GM23338 (cell line): ENCODE data around the gene CACNA2D1. TPM values are rescaled to one million over a fixed set of nuclear protein-coding genes. Genes with fewer than 3 reads are reported as not detected.

Experiments
- ATAC-seq: fragments of 200-7000 bp; cut with Tn5 transposase; 3 replicates; pipeline ENCODE4 v1.9.1; 2020
- DNase-seq: peaks from one replicate; pipeline ENCODE4 v3.0.0-alpha.2; 2015; ENCODE audit warnings: low spot score
- H2AFZ ChIP-seq: fragments of 200-600 bp; sonication (generic); 2 replicates; pipeline ENCODE4 v1.8.0; 2016; ENCODE audit warnings: antibody characterized with exemption, mild to moderate bottlenecking, moderate library complexity
- H3F3A ChIP-seq: fragments of 200-600 bp; sonication (generic); replicated peaks from 2 replicates; pipeline ENCODE4 v1.8.0; 2017; ENCODE audit warnings: antibody characterized with exemption, mixed run types, low read depth
- H3K27ac ChIP-seq: fragments of 200-600 bp; sonication (generic); 2 replicates; pipeline ENCODE4 v1.6.1; 2016; ENCODE audit warnings: low read depth
- H3K27me3 ChIP-seq: fragments of 200-600 bp; sonication (generic); 2 replicates; pipeline ENCODE4 v1.8.0; 2016; ENCODE audit warnings: mild to moderate bottlenecking, mixed run types, moderate library complexity; ENCODE audit not compliant: insufficient read depth
- H3K36me3 ChIP-seq: fragments of 200-600 bp; sonication (generic); 2 replicates; pipeline ENCODE4 v1.8.0; 2016; ENCODE audit warnings: mild to moderate bottlenecking; ENCODE audit not compliant: insufficient read depth
- H3K4me1 ChIP-seq: fragments of 200-600 bp; sonication (generic); 2 replicates; pipeline ENCODE4 v1.8.0; 2016; ENCODE audit warnings: mild to moderate bottlenecking, moderate library complexity; ENCODE audit not compliant: insufficient read depth
- H3K4me2 ChIP-seq: fragments of 200-600 bp; sonication (generic); 2 replicates; pipeline ENCODE4 v1.7.1; 2017; ENCODE audit warnings: mixed run types
- H3K4me3 ChIP-seq: fragments of 200-600 bp; sonication (generic); 2 replicates; pipeline ENCODE4 v1.6.1; 2016; ENCODE audit warnings: mixed run types
- H3K79me2 ChIP-seq: fragments of 200-600 bp; sonication (generic); replicated peaks from 2 replicates; pipeline ENCODE4 v1.8.0; 2017; ENCODE audit warnings: mild to moderate bottlenecking; ENCODE audit not compliant: insufficient read depth
- H3K9me2 ChIP-seq: fragments of 200-600 bp; sonication (generic); 2 replicates; pipeline ENCODE4 v1.8.0; 2017; ENCODE audit not compliant: insufficient read depth
- H4K20me1 ChIP-seq: fragments of 200-600 bp; sonication (generic); replicated peaks from 2 replicates; pipeline ENCODE4 v1.8.0; 2017; ENCODE audit warnings: mild to moderate bottlenecking; ENCODE audit not compliant: insufficient read depth
- H3K27ac Mint-ChIP-seq: 2 replicates; pipeline ENCODE4 v1.8.0; 2020; ENCODE audit warnings: inconsistent platforms, mild to moderate bottlenecking, moderate library complexity, mixed read lengths
- H3K27me3 Mint-ChIP-seq: 3 replicates; pipeline ENCODE4 v1.8.0; 2022; ENCODE audit warnings: low read depth, mild to moderate bottlenecking, moderate library complexity, mixed read lengths, inconsistent platforms; ENCODE audit not compliant: insufficient read depth, poor library complexity
- H3K36me3 Mint-ChIP-seq: 3 replicates; pipeline ENCODE4 v1.8.0; 2021; ENCODE audit warnings: low read depth, mild to moderate bottlenecking, inconsistent platforms, moderate library complexity, mixed read lengths
- H3K4me1 Mint-ChIP-seq: 3 replicates; pipeline ENCODE4 v1.8.0; 2020; ENCODE audit warnings: mild to moderate bottlenecking, inconsistent platforms, mixed read lengths
- H3K4me3 Mint-ChIP-seq: 3 replicates; pipeline ENCODE4 v1.8.0; 2021; ENCODE audit warnings: moderate library complexity, mild to moderate bottlenecking, inconsistent platforms, mixed read lengths
- H3K9me3 Mint-ChIP-seq: 3 replicates; pipeline ENCODE4 v1.8.0; 2020; ENCODE audit warnings: moderate library complexity, mild to moderate bottlenecking, inconsistent platforms, mixed read lengths
- EZH2phosphoT487 ChIP-seq: fragments of 200-600 bp; sonication (generic); IDR thresholded peaks from one replicate; pipeline ENCODE4 v1.8.1; 2018; ENCODE audit warnings: antibody characterized with exemption; ENCODE audit not compliant: unreplicated experiment
- ZNF331 ChIP-seq: fragments of 250-450 bp; sonication (Bioruptor Pico); IDR thresholded peaks from 2 replicates; pipeline ENCODE4 v1.5.0; 2020; ENCODE audit warnings: low read depth, mild to moderate bottlenecking, moderate library complexity
- polyA plus RNA-seq: library from polyadenylated mRNA; unstranded; fragments of >200 nt; fragmentation: Nextera tagmentation; extraction: Ambion mirVana; gene quantifications from 2 replicates; pipeline ENCODE4 v1.2.1, GENCODE V29; 2016
- total RNA-seq: library from RNA; depleted of rRNA; stranded (reverse); fragments of >200 nt; shearing (Covaris generic); gene quantifications from 2 replicates; pipeline ENCODE4 v1.2.3, GENCODE V29; 2014
- TF ChIP-seq, protein P1 (sequence below): fragments of 250-450 bp; sonication (Bioruptor Pico); IDR thresholded peaks from 2 replicates; pipeline ENCODE4 v1.5.0; 2020; ENCODE audit warnings: mild to moderate bottlenecking, moderate library complexity
- TF ChIP-seq, protein P2 (sequence below): IDR thresholded peaks from 2 replicates; pipeline ENCODE4 v1.6.1; 2016; ENCODE audit warnings: antibody characterized with exemption
- TF ChIP-seq, protein P3 (sequence below), 2 experiments: fragments of 200-600 bp in 1 of 2; sonication (generic) in 1 of 2; conservative IDR thresholded peaks; 2 replicates each; pipeline versions ENCODE4 v1.5.1 to v1.6.1; 2016 to 2017; ENCODE audit warnings: antibody characterized with exemption in 2 of 2, low read depth in 2 of 2, mild to moderate bottlenecking in 2 of 2, moderate library complexity in 1 of 2
- TF ChIP-seq, protein P4 (sequence below): IDR thresholded peaks from one replicate; pipeline ENCODE4 v1.6.1; 2018; ENCODE audit warnings: antibody characterized with exemption; ENCODE audit not compliant: unreplicated experiment

Gene CACNA2D1
- total and polyA plus RNA-seq, 2 experiments from 2014 or later, result 7.0 to 20.4 TPM

DNA sequence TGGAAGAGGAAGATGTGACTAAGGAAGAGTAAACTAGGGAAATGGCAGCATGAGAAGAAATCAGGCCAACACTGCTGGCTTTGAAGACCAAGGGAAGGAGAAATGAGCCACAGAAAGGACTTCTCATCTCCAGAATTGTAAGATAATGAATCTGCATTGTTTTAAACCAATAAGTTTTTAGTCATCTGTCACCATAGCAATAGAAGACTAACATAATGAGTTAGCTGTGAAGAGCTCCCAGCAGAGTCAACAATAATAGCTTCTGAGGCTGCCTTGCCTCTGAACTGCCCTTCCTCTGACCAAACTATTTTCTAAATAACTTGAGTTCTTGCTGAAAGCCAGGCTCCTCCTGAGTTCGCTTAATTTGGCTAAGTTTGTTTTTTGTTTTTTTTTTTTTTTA lies 103.6 kb downstream of the CACNA2D1 start:
- ATAC-seq, result no peak
- H3K36me3 ChIP-seq, result no peaks in the 10 kb centered on the region
- no peaks in the 10 kb centered on the region for H3K79me2 ChIP-seq
- H3K27me3 ChIP-seq, result no peaks in the 10 kb centered on the region
- Mint-ChIP-seq H3K4me3 (no peak overlapping the region), H3K27ac (no peak overlapping the region), H3K36me3 (no peaks in the 10 kb centered on the region), H3K27me3 (no peaks in the 10 kb centered on the region), H3K4me1 (peaks cover 23% of the 10 kb centered on the region), H3K9me3 (no peaks in the 10 kb centered on the region)
- no peak overlapping the region for H2AFZ ChIP-seq
- no peaks in the 10 kb centered on the region for H3K9me2 ChIP-seq
- H3K4me2 ChIP-seq, result no peak overlapping the region
- no peak overlapping the region for H3K4me3 ChIP-seq
- H4K20me1 ChIP-seq, result no peaks in the 10 kb centered on the region
- DNase-seq, result no peak
- 0 out of 2 replicates have a peak, but pooled peaks cover 6% of the 10 kb centered on the region for H3K4me1 ChIP-seq
- TF ChIP-seq, protein P1, sequence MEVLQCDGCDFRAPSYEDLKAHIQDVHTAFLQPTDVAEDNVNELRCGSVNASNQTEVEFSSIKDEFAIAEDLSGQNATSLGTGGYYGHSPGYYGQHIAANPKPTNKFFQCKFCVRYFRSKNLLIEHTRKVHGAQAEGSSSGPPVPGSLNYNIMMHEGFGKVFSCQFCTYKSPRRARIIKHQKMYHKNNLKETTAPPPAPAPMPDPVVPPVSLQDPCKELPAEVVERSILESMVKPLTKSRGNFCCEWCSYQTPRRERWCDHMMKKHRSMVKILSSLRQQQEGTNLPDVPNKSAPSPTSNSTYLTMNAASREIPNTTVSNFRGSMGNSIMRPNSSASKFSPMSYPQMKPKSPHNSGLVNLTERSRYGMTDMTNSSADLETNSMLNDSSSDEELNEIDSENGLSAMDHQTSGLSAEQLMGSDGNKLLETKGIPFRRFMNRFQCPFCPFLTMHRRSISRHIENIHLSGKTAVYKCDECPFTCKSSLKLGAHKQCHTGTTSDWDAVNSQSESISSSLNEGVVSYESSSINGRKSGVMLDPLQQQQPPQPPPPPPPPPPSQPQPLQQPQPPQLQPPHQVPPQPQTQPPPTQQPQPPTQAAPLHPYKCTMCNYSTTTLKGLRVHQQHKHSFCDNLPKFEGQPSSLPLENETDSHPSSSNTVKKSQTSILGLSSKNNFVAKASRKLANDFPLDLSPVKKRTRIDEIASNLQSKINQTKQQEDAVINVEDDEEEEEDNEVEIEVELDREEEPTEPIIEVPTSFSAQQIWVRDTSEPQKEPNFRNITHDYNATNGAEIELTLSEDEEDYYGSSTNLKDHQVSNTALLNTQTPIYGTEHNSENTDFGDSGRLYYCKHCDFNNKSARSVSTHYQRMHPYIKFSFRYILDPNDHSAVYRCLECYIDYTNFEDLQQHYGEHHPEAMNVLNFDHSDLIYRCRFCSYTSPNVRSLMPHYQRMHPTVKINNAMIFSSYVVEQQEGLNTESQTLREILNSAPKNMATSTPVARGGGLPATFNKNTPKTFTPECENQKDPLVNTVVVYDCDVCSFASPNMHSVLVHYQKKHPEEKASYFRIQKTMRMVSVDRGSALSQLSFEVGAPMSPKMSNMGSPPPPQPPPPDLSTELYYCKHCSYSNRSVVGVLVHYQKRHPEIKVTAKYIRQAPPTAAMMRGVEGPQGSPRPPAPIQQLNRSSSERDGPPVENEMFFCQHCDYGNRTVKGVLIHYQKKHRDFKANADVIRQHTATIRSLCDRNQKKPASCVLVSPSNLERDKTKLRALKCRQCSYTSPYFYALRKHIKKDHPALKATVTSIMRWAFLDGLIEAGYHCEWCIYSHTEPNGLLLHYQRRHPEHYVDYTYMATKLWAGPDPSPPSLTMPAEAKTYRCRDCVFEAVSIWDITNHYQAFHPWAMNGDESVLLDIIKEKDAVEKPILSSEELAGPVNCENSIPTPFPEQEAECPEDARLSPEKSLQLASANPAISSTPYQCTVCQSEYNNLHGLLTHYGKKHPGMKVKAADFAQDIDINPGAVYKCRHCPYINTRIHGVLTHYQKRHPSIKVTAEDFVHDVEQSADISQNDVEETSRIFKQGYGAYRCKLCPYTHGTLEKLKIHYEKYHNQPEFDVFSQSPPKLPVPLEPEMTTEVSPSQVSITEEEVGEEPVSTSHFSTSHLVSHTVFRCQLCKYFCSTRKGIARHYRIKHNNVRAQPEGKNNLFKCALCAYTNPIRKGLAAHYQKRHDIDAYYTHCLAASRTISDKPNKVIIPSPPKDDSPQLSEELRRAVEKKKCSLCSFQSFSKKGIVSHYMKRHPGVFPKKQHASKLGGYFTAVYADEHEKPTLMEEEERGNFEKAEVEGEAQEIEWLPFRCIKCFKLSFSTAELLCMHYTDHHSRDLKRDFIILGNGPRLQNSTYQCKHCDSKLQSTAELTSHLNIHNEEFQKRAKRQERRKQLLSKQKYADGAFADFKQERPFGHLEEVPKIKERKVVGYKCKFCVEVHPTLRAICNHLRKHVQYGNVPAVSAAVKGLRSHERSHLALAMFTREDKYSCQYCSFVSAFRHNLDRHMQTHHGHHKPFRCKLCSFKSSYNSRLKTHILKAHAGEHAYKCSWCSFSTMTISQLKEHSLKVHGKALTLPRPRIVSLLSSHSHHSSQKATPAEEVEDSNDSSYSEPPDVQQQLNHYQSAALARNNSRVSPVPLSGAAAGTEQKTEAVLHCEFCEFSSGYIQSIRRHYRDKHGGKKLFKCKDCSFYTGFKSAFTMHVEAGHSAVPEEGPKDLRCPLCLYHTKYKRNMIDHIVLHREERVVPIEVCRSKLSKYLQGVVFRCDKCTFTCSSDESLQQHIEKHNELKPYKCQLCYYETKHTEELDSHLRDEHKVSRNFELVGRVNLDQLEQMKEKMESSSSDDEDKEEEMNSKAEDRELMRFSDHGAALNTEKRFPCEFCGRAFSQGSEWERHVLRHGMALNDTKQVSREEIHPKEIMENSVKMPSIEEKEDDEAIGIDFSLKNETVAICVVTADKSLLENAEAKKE (CRISPR knock-in tag), result no peak
- TF ChIP-seq, protein P2, sequence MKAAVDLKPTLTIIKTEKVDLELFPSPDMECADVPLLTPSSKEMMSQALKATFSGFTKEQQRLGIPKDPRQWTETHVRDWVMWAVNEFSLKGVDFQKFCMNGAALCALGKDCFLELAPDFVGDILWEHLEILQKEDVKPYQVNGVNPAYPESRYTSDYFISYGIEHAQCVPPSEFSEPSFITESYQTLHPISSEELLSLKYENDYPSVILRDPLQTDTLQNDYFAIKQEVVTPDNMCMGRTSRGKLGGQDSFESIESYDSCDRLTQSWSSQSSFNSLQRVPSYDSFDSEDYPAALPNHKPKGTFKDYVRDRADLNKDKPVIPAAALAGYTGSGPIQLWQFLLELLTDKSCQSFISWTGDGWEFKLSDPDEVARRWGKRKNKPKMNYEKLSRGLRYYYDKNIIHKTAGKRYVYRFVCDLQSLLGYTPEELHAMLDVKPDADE, result no peak
- H3K27ac ChIP-seq, result no peak overlapping the region
- H3F3A ChIP-seq, result no peaks in the 10 kb centered on the region

DNA sequence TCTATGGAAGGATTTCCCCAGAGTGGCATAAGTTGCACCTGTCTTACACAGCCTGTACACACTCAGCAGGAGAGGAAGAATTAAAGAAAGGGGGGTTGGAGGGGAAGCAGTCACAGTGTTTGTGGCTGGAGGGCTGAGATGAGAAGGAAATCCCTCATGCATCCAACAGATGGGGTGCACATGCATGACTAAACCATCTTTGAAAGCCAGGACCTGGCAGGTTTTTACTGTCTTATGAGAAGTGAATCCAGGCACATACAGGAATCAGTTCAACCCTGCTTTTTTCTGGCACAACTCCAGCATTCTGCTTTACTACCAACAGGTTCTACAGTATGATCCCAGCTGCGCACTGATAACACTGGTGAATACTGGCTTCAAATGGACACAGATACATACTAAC lies 107.7 kb downstream of the CACNA2D1 start:
- H3K4me1 Mint-ChIP-seq, result peaks cover 34% of the 10 kb centered on the region

More for the DNA sequence above, 107.7 kb downstream of the CACNA2D1 start:
- no peaks in the 10 kb centered on the region for H3K79me2 ChIP-seq
- Mint-ChIP-seq H3K9me3 (no peaks in the 10 kb centered on the region), H3K27me3 (no peaks in the 10 kb centered on the region), H3K4me3 (no peak overlapping the region), H3K27ac (peak overlapping the region; percentile 37), H3K36me3 (no peaks in the 10 kb centered on the region; the same call in 2 of the 3 replicates)
- H3K4me3 ChIP-seq, result no peak overlapping the region
- no peaks in the 10 kb centered on the region for H3K36me3 ChIP-seq
- no peak overlapping the region for H2AFZ ChIP-seq
- no peaks in the 10 kb centered on the region for H3K27me3 ChIP-seq
- H3K4me1 ChIP-seq, result peaks cover 14% of the 10 kb centered on the region
- no peak overlapping the region for H3K4me2 ChIP-seq
- DNase-seq (peak; percentile 24), ATAC-seq (peak; percentile 25; the same call in 1 of the 3 replicates)
- no peaks in the 10 kb centered on the region for H4K20me1 ChIP-seq
- H3F3A ChIP-seq, result no peaks in the 10 kb centered on the region
- H3K9me2 ChIP-seq, result no peaks in the 10 kb centered on the region
- TF ChIP-seq EZH2phosphoT487, result no peak
- no peak for TF ChIP-seq ZNF331 (CRISPR knock-in tag)
- TF ChIP-seq, protein P2, result no peak
- TF ChIP-seq, protein P3, sequence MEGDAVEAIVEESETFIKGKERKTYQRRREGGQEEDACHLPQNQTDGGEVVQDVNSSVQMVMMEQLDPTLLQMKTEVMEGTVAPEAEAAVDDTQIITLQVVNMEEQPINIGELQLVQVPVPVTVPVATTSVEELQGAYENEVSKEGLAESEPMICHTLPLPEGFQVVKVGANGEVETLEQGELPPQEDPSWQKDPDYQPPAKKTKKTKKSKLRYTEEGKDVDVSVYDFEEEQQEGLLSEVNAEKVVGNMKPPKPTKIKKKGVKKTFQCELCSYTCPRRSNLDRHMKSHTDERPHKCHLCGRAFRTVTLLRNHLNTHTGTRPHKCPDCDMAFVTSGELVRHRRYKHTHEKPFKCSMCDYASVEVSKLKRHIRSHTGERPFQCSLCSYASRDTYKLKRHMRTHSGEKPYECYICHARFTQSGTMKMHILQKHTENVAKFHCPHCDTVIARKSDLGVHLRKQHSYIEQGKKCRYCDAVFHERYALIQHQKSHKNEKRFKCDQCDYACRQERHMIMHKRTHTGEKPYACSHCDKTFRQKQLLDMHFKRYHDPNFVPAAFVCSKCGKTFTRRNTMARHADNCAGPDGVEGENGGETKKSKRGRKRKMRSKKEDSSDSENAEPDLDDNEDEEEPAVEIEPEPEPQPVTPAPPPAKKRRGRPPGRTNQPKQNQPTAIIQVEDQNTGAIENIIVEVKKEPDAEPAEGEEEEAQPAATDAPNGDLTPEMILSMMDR (conservative IDR thresholded peaks at IDR 0.05; ENCODE audit: low read depth in 2 of 2), result 0 out of 4 replicates have a peak, but pooled peaks of 1 of the 2 experiments have one; percentile 7
- TF ChIP-seq, protein P4, sequence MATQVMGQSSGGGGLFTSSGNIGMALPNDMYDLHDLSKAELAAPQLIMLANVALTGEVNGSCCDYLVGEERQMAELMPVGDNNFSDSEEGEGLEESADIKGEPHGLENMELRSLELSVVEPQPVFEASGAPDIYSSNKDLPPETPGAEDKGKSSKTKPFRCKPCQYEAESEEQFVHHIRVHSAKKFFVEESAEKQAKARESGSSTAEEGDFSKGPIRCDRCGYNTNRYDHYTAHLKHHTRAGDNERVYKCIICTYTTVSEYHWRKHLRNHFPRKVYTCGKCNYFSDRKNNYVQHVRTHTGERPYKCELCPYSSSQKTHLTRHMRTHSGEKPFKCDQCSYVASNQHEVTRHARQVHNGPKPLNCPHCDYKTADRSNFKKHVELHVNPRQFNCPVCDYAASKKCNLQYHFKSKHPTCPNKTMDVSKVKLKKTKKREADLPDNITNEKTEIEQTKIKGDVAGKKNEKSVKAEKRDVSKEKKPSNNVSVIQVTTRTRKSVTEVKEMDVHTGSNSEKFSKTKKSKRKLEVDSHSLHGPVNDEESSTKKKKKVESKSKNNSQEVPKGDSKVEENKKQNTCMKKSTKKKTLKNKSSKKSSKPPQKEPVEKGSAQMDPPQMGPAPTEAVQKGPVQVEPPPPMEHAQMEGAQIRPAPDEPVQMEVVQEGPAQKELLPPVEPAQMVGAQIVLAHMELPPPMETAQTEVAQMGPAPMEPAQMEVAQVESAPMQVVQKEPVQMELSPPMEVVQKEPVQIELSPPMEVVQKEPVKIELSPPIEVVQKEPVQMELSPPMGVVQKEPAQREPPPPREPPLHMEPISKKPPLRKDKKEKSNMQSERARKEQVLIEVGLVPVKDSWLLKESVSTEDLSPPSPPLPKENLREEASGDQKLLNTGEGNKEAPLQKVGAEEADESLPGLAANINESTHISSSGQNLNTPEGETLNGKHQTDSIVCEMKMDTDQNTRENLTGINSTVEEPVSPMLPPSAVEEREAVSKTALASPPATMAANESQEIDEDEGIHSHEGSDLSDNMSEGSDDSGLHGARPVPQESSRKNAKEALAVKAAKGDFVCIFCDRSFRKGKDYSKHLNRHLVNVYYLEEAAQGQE, result no peak
- H3K27ac ChIP-seq, result no peak overlapping the region
